ENCODE results near the gene SPON1.
A peak's percentile ranks its signal among the peaks of the same experiment; 100 is the strongest.

The SPON1 gene

DNA sequence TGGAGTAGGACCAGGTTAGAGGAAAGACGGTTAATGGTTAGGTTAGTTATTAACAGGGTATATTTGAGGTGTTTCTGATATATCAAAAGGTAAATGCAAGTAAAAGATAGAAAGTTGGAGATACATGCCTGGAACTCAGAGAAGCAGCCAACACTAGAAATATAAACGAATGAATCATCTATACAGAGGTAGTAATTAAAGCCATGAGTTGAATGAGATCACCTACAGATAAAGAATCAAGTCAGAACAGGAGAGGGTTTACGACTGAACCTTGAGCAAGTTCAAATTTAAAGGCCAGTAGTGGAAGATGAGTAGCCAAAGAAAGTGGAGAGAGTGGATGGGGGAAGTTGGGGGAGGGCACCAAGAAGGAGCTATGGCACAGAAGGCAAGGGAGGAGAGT is 73.9 kb downstream of the SPON1 start:
- DNase-seq (ENCODE audit: low read depth in 2 of 2): no peak

DNA sequence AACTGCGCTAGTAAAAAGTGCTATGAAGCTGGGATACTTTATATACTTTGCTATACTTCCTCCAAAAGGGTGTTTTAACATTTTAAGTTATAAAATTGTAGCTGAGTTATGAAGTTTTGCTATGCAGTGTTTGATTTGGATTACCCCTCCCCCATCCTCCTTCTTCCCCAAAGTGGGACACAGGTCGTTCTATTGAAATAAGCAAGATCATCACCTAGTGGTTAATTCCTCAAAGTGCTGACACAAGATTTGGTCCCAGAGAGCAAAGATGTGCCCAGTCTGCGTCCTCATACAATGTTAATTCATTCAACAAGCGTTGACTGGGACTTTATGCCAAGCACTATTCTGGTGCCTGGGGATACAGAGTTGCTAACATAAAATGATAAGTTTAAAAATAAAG is 78.5 kb downstream of the SPON1 start:
- DNase-seq (ENCODE audit: low read depth in 2 of 2): no peak

DNA sequence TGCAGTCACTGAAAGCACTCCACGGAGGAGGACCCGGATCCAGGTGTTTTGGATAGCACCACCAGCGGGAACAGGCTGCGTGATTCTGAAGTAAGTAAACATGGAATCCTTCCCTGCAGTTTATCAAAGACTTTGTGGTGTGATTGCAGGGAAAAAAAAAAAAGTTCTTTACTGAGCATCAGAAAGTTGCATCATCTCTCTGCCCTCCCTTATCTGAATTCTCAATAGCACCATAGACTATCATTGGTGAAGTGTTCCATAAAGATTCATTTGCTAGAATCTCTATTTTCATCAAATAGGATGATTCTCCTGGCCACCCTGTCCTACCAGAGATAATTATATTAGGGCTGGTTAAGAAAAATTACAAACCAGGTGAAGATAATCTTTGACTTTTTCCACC is 79.0 kb downstream of the SPON1 start:
- DNase-seq (ENCODE audit: low read depth in 2 of 2): no peak

DNA sequence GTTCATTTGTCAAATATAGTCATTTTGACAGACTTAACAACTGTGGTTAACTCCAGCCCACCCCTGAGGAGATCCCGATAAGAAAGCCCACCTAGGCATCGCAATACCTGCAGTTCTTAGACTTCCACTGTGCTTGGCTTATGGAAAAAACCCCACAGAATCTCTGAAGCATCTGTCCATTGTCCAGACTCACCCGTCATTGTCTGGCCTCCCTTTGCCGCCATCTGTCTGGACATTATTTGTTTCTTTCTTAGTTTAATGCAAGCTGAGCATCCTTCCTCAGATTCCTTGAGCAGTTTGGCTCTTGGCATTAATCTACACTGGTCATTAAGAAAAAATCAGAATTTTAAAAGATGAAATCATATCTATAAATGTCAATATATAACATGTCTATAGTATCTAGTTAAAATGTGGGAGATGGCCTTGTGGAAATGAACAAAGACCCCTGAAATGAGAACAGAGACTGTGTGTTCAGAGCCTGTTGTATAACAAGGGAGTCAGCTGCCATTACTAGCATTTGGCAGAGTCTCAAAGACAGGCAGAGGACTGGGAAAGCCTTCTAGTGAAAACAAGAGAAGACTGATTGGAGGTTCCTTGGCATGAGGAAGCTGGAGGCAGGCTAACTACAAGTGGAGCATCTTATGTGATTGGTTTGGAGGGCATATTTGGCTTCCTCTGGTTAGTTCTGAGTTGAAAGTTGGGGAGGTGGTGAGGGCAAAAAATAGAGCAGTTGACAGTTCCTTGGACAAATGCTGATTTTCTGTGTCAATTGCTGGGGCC is 80.4 kb downstream of the SPON1 start:
- no peak for DNase-seq (ENCODE audit: low read depth in 2 of 2)

DNA sequence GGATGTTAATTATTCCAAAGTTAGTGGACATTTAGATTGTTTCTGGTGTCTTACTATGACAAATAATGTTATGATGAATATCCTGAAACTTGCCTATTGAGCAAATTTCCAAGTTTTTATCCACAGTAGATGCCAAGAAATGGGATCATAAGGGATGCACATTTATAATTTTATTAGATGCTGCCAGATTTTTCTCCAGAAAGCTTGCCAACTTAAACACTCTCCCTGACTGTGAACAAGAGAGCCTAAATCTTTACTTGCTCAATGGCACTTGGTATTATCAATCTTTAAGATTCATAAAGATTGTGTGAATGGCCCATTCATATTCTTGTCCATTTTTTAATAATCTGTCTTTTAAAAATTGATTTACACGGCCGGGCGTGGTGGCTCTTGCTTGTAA is 82.4 kb downstream of the SPON1 start:
- DNase-seq (ENCODE audit: low read depth in 2 of 2): no peak

DNA sequence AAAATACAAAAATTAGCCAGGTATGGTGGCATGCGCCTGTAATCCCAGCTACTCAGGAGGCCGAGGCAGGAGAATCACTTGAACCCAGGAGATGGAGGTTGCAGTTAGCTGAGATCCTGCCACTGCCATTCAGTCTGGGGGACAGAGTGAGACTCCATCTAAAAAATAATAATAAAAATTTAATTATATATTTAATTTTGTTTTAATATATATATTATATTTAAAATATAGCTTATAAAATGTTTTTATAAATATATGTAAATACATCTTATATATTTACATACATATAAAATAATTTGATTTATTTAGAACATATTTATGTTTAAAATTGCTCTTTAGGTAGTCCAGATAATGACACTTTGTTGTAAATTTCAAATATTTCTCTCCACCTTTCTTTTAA is 82.9 kb downstream of the SPON1 start:
- DNase-seq (ENCODE audit: low read depth in 2 of 2): no peak

DNA sequence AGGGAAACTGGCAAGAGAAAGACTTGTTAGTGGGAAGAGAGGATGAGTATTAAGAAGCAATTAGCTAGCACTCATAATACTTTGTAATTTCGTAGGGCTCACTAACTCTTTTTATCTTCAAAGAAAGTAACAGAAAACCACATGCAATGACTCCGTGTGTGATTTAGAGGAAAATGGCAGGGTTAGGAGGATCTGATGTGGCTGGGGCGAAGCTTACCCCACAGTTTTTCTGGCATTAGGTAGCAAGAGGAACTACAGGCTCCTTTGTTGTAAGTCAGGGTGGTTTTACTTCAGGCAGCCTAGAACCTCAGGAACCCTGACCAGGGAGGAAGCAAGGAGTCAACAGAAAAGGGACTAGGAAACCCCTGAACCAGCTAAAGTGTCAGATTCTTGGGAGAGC is 89.7 kb downstream of the SPON1 start:
- no peak for DNase-seq (ENCODE audit: low read depth in 2 of 2)

DNA sequence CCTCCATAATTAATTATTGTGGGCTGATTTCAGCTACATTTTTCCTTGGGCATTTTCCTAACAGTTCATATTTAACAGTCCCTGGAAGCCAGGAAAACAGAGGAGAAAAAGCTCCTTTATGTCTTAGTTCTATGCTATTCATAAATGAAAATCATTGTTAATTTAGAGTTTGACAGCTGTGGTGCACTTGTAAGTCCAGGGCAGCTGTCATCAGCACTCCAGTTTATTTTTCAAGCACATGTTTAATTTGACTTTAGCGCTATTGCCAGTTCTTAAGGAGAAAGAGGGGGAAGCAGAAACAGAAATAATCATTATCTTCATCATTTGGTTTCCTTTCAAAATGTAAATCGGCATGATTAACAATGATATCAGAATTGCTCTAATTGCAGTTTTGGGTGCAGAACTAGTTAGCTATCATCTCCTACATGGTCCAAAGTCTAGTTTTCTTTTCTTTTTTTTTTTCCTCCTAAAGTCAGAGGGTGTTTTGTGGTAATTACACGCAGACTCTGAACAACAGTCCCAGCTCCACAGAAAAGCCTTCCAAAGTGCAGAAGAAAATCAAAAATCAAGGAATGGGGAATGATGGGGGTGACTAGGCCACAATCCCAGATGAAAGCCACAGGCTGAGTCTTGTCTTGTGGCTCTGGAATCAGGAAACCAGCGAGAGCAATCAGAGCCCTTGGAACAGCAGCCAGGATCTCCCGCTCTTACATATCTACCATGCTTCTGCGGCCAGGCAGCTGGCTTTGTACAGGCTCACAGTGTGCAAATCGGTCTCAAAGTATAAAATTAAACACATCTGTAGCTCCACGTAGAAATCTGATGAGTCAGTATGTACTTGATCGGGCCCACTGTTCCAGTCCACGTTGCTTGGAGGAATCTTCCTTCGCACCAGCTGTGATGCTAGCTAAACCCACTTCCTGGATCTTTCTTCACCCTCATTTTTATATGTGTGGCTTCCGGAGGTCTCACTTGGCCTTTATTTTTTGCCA is 91.9 kb downstream of the SPON1 start:
- no peak for DNase-seq (ENCODE audit: low read depth in 2 of 2)

DNA sequence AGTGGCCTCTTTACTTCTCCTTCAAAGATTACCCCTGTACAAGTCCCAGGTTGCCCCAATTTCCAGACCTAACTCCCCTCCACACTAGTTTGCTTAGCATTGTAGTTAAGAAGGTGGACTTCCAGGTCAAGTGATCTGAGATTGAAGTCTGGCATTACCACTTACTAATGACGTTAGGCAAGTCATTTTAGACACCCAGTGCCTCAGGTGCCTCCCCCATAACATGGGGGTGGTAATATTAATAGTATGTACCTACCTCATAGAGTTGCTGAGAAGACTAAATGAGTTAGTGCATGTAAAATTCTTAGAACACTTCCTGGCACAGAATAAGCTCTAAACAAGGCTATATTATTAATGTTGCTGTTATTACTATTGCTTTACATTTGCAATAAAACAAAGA is 93.4 kb downstream of the SPON1 start:
- DNase-seq (ENCODE audit: low read depth in 2 of 2): no peak

DNA sequence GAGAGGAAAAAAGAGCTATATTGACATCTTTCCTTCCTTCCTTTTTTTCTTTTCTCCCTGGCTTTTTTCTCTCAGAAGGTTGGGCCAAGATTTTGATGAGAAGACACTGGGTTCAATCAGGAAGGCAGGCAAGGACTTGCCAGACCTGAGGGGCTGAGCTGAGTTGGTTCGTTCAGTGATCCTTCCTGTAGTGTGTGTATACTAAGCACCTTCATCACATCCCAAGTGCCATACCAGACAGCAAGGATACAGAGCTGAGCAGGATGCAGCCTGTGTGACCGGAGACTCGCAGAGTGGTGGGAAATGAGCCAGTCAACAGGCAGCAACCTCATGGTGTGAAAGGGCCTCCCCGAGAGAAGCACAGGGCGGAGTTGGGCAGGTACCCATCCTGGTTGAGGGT is 95.5 kb downstream of the SPON1 start:
- no peak for DNase-seq (ENCODE audit: low read depth in 2 of 2)

DNA sequence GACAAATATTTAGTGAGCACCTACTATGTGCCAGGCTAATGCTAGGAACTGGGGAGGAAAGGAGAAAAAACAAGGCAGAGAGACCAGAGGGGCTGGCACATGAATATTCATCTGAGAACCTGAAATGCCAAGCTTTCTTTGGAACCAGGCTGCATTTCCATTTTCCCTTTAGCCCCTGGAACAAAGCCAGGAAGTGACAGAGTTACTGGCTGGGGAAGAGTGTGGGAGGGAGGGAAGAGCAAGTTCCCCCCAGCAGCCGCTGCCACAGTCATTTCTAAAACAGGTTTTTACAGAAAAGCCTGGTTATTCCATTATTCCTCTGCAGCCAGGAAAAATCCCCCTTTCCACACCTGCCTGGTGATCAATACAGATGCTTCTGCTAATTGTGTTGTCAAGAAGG is 97.0 kb downstream of the SPON1 start:
- DNase-seq (ENCODE audit: low read depth in 2 of 2): no peak

DNA sequence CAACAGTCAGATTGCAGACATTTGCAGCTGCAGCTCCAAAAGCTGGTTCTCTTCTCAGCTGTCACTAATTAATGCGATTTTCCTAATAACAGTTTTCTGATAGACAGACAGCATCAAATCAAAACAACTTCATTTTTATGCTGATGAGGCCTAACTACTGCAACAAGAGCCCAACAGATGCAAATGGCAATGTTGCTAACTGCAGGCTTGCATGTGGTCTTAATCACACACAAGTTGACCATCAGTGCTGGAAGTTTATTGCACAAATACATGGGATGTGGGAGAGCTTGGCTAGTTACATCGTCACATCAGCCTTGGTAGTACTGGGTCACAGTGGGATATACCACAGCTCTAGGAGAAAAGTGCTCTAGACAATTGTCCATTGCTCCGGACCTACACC is 99.2 kb downstream of the SPON1 start:
- no peak for DNase-seq (ENCODE audit: low read depth in 2 of 2)

DNA sequence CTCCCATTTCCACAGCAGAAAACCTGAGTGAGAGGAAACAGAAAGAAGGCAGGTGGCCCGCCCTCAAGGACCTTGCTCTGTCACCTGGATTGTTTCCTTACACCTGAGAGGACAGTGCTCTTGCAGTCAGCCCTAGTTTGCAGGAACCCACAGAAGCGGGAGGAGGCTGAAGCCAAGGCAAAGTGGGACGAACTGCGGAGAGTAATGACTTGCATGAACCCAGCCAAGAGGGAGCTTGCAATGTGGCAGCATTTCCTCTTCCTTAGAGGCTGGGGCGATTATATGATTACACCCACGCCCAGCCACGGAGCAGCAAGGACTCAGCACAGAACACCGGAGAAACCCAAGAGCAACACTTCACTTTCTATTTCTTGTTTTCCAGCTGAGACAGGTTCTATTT is 102.6 kb downstream of the SPON1 start:
- no peak for DNase-seq (ENCODE audit: low read depth in 2 of 2)

DNA sequence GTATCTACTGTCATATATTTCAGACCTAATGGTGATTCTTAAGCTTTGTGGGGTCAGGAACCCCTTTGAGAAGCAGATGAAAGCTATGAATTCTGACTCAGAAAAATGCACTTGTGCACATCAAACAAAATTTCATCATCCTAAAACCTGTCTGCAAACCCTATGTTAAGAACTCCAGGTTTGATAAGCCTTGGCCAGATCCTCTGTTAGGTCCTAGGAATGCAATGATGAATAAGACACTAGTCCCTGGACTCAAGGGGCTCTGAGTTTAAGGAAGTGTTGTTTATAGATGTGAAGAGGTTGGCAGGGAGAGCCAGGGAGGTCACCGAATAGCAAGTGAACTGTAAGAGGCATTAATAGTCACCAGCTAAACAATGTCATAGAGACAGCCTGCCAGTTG is 103.2 kb downstream of the SPON1 start:
- DNase-seq (ENCODE audit: low read depth in 2 of 2): no peak

DNA sequence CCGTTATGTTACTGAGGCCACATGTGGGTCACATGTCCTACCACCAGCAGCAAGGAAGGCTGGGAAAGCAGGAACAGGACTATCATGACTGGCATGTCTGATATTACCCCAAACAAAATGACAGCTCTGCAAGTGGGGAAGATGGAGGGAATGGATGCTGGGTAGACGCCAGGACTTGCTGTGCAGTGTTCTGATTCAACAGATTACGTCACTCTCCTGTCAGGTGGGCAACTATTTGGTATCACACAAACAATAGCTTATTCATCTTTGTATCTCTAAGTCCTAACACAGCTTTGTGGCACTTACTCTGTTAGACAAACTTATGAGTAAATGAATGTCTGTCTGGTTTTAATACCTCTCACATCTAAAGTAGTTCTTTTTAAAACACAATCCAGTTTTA is 105.2 kb downstream of the SPON1 start:
- no peak for DNase-seq (ENCODE audit: low read depth in 2 of 2)

DNA sequence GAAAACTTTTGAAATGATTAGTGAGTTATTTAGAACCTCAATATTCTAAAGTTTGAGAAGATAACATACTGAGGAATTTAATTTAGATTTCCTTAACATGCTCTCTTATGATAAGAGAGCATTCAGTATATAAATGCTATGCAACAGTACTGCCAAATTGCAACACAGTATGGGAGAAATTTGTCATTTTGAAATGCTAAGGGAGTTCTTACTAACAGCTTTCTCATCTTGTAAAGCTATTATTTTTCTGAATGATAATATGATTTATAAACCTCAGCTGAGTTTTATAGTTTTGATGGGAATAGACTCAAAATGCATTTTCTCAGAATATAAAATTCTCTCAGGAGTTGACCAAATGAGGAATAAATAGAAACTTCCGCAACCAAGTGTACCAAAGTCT is 108.4 kb downstream of the SPON1 start:
- DNase-seq (ENCODE audit: low read depth in 2 of 2): no peak

DNA sequence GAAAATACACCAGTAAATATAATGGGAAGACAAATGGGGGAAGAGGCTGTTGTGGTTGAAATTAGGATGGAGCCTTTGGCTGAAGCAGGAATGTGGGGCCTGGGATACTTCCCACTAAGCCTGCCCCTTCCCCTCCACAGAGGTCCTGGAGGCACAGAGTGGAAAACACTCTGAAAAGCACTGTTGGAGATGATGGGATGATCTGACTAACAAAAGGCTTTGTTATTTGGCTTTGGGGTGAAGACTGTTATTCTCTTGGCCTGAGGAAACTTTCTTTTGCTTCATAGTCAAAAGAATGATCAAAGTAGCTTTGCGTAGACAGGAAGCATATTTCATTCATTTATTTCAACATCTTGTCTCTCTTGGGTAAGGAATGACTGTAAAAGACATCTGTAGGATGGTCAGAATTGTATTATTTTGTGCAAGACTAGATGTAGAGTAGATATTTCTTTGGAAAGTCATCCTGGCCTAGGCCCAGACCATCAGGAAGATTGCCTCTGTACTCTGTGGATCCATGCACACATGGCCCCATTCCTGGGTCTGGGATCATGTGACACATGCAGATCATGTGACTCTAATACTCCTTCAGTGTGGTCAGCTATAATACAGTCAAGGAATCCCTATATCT is 111.4 kb downstream of the SPON1 start:
- no peak for DNase-seq (ENCODE audit: low read depth in 2 of 2)

DNA sequence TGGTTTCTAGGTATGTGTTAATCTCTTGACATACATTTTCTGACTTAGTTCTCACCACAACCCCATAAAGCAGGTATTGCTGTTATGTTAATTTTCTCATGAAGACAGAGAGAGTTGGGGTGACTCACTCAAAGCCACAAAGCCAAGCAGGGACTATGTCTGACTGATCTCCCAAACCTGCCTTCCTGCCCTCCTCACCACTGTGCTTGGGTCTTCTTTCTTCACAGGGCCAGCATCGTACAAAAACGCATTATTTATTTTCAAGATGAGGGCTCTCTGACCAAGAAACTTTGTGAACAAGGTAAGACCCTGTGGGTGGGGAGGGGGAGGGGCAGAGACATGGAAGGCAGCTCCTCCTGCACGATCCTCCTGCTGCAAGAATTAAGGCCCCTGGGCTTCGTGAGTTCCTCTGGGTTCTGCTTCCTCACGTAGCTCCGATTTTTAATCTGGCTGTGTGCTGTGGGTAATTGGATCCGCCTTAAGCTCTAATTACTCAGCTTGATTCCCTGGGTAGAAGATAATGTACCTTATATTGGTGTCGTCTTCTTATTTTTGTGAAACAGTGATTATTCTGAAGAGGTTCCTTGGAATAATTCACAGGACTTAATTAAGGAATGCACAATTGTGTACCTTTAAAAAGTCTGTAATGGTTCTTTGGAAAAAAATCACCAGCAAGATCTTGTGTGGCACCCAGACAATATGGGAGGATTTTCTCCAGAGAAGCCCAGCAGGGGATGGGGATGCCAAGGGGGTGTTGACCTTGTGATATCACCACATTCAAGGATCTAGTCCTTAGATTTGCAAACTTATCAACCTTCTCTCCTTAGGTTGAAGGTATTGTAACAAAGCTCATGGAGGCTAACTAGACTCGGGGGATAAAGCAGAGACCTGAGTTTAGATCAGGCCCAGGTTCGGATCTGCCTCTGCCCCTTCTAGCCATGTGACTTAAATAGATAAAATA is 112.9 kb downstream of the SPON1 start:
- peak; percentile 33 to 35 for DNase-seq (ENCODE audit: low read depth in 2 of 2)

DNA sequence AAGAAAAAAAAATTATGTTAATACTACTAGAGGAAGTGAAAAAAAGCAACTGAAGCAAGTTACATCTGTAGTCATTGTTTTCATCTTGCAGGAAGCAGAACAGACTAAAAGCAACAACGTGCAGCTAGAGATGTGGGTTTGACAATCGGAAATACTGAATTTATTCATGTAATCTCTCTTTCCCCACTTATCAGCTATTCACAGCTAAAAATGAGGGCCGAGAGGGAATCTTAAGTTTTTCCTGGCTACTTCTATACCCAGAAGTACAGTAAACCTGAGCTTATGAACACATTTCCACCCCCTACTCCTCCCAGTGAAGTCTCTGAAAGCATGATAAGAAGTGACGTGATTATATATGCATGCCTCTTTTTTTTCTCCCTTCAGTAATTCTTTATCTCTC is 116.5 kb downstream of the SPON1 start:
- DNase-seq (ENCODE audit: low read depth in 2 of 2): no peak

DNA sequence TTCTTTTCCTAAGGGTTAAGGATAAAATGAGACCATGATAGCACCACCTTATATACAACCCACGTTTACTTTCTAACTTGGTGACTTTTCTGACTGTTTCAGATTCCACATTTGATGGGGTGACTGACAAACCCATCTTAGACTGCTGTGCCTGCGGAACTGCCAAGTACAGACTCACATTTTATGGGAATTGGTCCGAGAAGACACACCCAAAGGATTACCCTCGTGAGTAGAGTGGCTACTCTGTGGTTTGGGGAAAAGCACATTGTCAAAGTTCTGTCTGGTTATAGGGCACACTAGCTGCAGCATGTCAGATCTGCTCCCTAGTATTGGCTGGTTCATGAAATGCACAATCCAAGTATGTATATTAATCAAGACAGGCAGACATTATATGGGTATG is 117.3 kb downstream of the SPON1 start:
- DNase-seq (ENCODE audit: low read depth in 2 of 2): no peak

DNA sequence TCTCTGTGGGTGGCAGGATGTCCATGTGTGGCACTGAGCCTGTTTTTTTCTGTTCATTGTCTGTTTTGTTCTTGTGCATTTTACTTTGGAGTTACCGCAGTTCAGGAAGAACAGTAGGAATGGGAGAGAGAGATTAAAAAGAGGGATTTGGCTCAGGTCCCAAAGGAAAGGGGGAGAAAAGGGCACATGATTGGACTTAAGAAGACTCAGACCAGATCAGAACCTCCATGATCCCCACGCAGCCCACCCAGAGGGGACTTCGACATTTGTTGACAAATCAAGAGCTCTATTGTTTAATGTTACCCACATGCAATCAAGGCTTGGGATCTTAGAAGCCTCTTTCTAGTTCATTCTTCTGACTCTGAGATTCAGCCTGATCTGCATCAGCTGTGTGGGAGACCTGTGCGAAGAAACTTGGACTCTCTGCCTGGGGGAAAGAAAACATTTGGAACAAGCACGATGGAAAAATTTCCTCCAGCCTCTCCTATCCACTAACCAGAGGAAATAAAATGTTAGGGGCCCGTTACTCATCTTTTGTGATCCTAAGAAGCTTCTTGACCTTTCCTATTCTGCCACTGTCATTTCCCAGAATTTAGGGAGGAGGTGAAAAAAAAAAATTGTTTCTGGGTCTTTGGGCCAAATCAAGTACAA is 119.2 kb downstream of the SPON1 start:
- no peak for DNase-seq (ENCODE audit: low read depth in 2 of 2)
